Measurements from ENCODE around the gene MRGPRG. TPM values are rescaled to one million over a fixed set of nuclear protein-coding genes. Genes with fewer than 3 reads are reported as not detected.
"Not testable (repeated sequence)": the region's sequence is repeated elsewhere in the genome, so short reads cannot be mapped to it uniquely, and the experiment has no call there.

Gene MRGPRG
- total RNA-seq, result not detected
- polyA plus RNA-seq, result not detected
- long read RNA-seq, donor 1, result 0 reads
- long read RNA-seq, donor 2, result 0 reads
- long read RNA-seq, donor 3, result 0 reads
- long read RNA-seq, donor 4, result 0 reads
- long read RNA-seq, donor 5, result 0 reads

- DNase-seq, result peak in 1 of 3 donors; percentile 9
Measured at GRCh38 chr11:3218483-3219280, at the start of gene MRGPRG. TSS of gene MRGPRG (minus strand) at chr11:3218813. CDS start at chr11:3218813, 0 bp downstream.

GRCh38 chr11:3262548-3262947 is 43.9 kb upstream of the MRGPRG start:
- H3K36me3 ChIP-seq (ENCODE audit: control insufficient read depth in 4 of 4, insufficient read depth in 4 of 4, low read length in 4 of 4); H3K27me3 ChIP-seq (ENCODE audit: control insufficient read depth in 3 of 3, insufficient read depth in 3 of 3, low read length in 2 of 3); DNase-seq; H3K27ac ChIP-seq (ENCODE audit: low read depth in 1 of 2, low read length in 1 of 2); H3K9me3 ChIP-seq (ENCODE audit: control insufficient read depth in 4 of 4, insufficient read depth in 3 of 4, low read length in 3 of 4); H3K4me1 ChIP-seq (ENCODE audit: control insufficient read depth in 5 of 5, insufficient read depth in 5 of 5, low read length in 5 of 5); ATAC-seq (ENCODE audit: insufficient read depth, low FRiP score); H3K9ac ChIP-seq (ENCODE audit: insufficient read depth in 1 of 2, low read length in 2 of 2); H3K4me3 ChIP-seq: not testable (repeated sequence)
- WGBS, 2 donors, result 41 to 47% methylated on average over 5 to 6 of the region's 7 CpGs

More at GRCh38 chr11:3218483-3219280, at the start of gene MRGPRG:
- no peak for TF ChIP-seq CTCF (IDR thresholded peaks at IDR 0.05; ENCODE audit: control extremely low read depth, extremely low read depth)
- 85% methylated on average over 35 of the region's 35 CpGs for WGBS, 2 donors
- Histone ChIP-seq H3K9ac (ENCODE audit: insufficient read depth in 1 of 2, low read length in 2 of 2) (no peak within 1 kb of the TSS), H3K27me3 (ENCODE audit: control insufficient read depth in 3 of 3, insufficient read depth in 3 of 3, low read length in 2 of 3) (peaks cover 0 to 21% (median 5%) of the 10 kb centered on the region in 3 donors), H3K36me3 (ENCODE audit: control insufficient read depth in 4 of 4, insufficient read depth in 4 of 4, low read length in 4 of 4) (no peaks in the 10 kb centered on the region), H3K4me3 (no peak within 1 kb of the TSS), H3K9me3 (ENCODE audit: control insufficient read depth in 4 of 4, insufficient read depth in 3 of 4, low read length in 3 of 4) (no peaks in the 10 kb centered on the region), H3K27ac (ENCODE audit: low read depth in 1 of 2, low read length in 1 of 2) (no peak within 1 kb of the TSS), H3K4me1 (ENCODE audit: control insufficient read depth in 5 of 5, insufficient read depth in 5 of 5, low read length in 5 of 5) (peaks cover 0 to 9% (median 3%) of the 10 kb centered on the region in 5 donors)
- no peak for ATAC-seq (ENCODE audit: insufficient read depth, low FRiP score)

GRCh38 chr11:3261831-3262230 is 43.2 kb upstream of the MRGPRG start:
- 62 to 69% methylated on average over 4 to 6 of the region's 8 CpGs for WGBS, 2 donors
- H3K36me3 ChIP-seq (ENCODE audit: control insufficient read depth in 4 of 4, insufficient read depth in 4 of 4, low read length in 4 of 4); H3K4me1 ChIP-seq (ENCODE audit: control insufficient read depth in 5 of 5, insufficient read depth in 5 of 5, low read length in 5 of 5); H3K9me3 ChIP-seq (ENCODE audit: control insufficient read depth in 4 of 4, insufficient read depth in 3 of 4, low read length in 3 of 4); DNase-seq; H3K4me3 ChIP-seq; H3K9ac ChIP-seq (ENCODE audit: insufficient read depth in 1 of 2, low read length in 2 of 2); H3K27me3 ChIP-seq (ENCODE audit: control insufficient read depth in 3 of 3, insufficient read depth in 3 of 3, low read length in 2 of 3); H3K27ac ChIP-seq (ENCODE audit: low read depth in 1 of 2, low read length in 1 of 2); ATAC-seq (ENCODE audit: insufficient read depth, low FRiP score): not testable (repeated sequence)

- not testable (repeated sequence) for H3K4me1 ChIP-seq (ENCODE audit: control insufficient read depth in 5 of 5, insufficient read depth in 5 of 5, low read length in 5 of 5); H3K27me3 ChIP-seq (ENCODE audit: control insufficient read depth in 3 of 3, insufficient read depth in 3 of 3, low read length in 2 of 3)
Measured at GRCh38 chr11:3257509-3257908, 38.9 kb upstream of the MRGPRG start.

GRCh38 chr11:3255241-3255640 is 36.6 kb upstream of the MRGPRG start:
- not testable (repeated sequence) for ATAC-seq (ENCODE audit: insufficient read depth, low FRiP score); H3K27me3 ChIP-seq (ENCODE audit: control insufficient read depth in 3 of 3, insufficient read depth in 3 of 3, low read length in 2 of 3); H3K27ac ChIP-seq (ENCODE audit: low read depth in 1 of 2, low read length in 1 of 2); H3K36me3 ChIP-seq (ENCODE audit: control insufficient read depth in 4 of 4, insufficient read depth in 4 of 4, low read length in 4 of 4); DNase-seq; H3K4me1 ChIP-seq (ENCODE audit: control insufficient read depth in 5 of 5, insufficient read depth in 5 of 5, low read length in 5 of 5); H3K9me3 ChIP-seq (ENCODE audit: control insufficient read depth in 4 of 4, insufficient read depth in 3 of 4, low read length in 3 of 4); H3K9ac ChIP-seq (ENCODE audit: insufficient read depth in 1 of 2, low read length in 2 of 2); H3K4me3 ChIP-seq
- whole genome bisulfite sequencing, 2 donors, result 82 to 93% methylated on average over 2 to 6 of the region's 12 CpGs

More at GRCh38 chr11:3257509-3257908, 38.9 kb upstream of the MRGPRG start:
- H3K9me3 ChIP-seq (ENCODE audit: control insufficient read depth in 4 of 4, insufficient read depth in 3 of 4, low read length in 3 of 4); H3K36me3 ChIP-seq (ENCODE audit: control insufficient read depth in 4 of 4, insufficient read depth in 4 of 4, low read length in 4 of 4); DNase-seq; ATAC-seq (ENCODE audit: insufficient read depth, low FRiP score); H3K4me3 ChIP-seq; H3K27ac ChIP-seq (ENCODE audit: low read depth in 1 of 2, low read length in 1 of 2); H3K9ac ChIP-seq (ENCODE audit: insufficient read depth in 1 of 2, low read length in 2 of 2): not testable (repeated sequence)
- 79 to 91% methylated on average over 1 of the region's 1 CpG for WGBS, 2 donors

- not testable (repeated sequence) for ATAC-seq (ENCODE audit: insufficient read depth, low FRiP score); H3K27ac ChIP-seq (ENCODE audit: low read depth in 1 of 2, low read length in 1 of 2); H3K4me3 ChIP-seq; DNase-seq; H3K4me1 ChIP-seq (ENCODE audit: control insufficient read depth in 5 of 5, insufficient read depth in 5 of 5, low read length in 5 of 5); H3K27me3 ChIP-seq (ENCODE audit: control insufficient read depth in 3 of 3, insufficient read depth in 3 of 3, low read length in 2 of 3); H3K36me3 ChIP-seq (ENCODE audit: control insufficient read depth in 4 of 4, insufficient read depth in 4 of 4, low read length in 4 of 4); H3K9ac ChIP-seq (ENCODE audit: insufficient read depth in 1 of 2, low read length in 2 of 2); H3K9me3 ChIP-seq (ENCODE audit: control insufficient read depth in 4 of 4, insufficient read depth in 3 of 4, low read length in 3 of 4)
- no CpG with 5 or more reads among the region's 14 CpGs for WGBS, 2 donors
Measured at GRCh38 chr11:3254773-3255172, 36.2 kb upstream of the MRGPRG start.
